Immature natural killer cell (primary cell): Measurements from ENCODE around the gene SLC7A11. TPM values are rescaled to one million over a fixed set of nuclear protein-coding genes. Genes with fewer than 3 reads are reported as not detected.

ENCODE experiments used
- DNase-seq, 3 donors: peaks; one replicate each; pipeline ENCODE4 v3.0.0; 2022; ENCODE audit warnings: mixed read lengths in 1 of 3
- H3K27ac Mint-ChIP-seq, 6 donors: one replicate each; pipeline ENCODE4 v1.8.0; 2020; ENCODE audit warnings: mixed read lengths in 6 of 6, mild to moderate bottlenecking in 5 of 6, inconsistent platforms in 4 of 6, moderate library complexity in 3 of 6
- H3K27me3 Mint-ChIP-seq, 3 donors: one replicate each; pipeline ENCODE4 v1.8.0; 2020 to 2021; ENCODE audit warnings: low read depth in 3 of 3, mild to moderate bottlenecking in 3 of 3, mixed read lengths in 3 of 3, moderate library complexity in 3 of 3, inconsistent platforms in 1 of 3
- H3K36me3 Mint-ChIP-seq, 3 donors: one replicate each; pipeline ENCODE4 v1.8.0; 2020; ENCODE audit warnings: mixed read lengths in 3 of 3, inconsistent platforms in 2 of 3, mild to moderate bottlenecking in 2 of 3
- H3K4me1 Mint-ChIP-seq, 2 donors: one replicate each; pipeline ENCODE4 v1.8.0; 2020; ENCODE audit warnings: inconsistent platforms in 2 of 2, mild to moderate bottlenecking in 2 of 2, mixed read lengths in 2 of 2, moderate library complexity in 1 of 2
- H3K4me3 Mint-ChIP-seq, 5 donors: one replicate each; pipeline ENCODE4 v1.8.0; 2020; ENCODE audit warnings: mild to moderate bottlenecking in 5 of 5, mixed read lengths in 5 of 5, inconsistent platforms in 3 of 5, moderate library complexity in 3 of 5
- H3K9me3 Mint-ChIP-seq, 6 donors: one replicate each; pipeline ENCODE4 v1.8.0; 2020; ENCODE audit warnings: mild to moderate bottlenecking in 6 of 6, mixed read lengths in 6 of 6, inconsistent platforms in 4 of 6, moderate library complexity in 3 of 6
- polyA plus RNA-seq, 3 donors: library from polyadenylated mRNA; unstranded; fragments of 300-500 nt; fragmentation: Illumina TruSeq; gene quantifications; one replicate each; pipeline ENCODE4 v1.2.3, GENCODE V29; 2021

Gene SLC7A11
- polyA plus RNA-seq, 3 donors from 2014 or later = not detected

GRCh38 chr4:138140879-138141278 is 101.3 kb downstream of the SLC7A11 start:
- peaks cover 0 to 30% (median 8%) of the 10 kb centered on the region in 6 donors for H3K9me3 Mint-ChIP-seq
- H3K4me1 Mint-ChIP-seq = no peaks in the 10 kb centered on the region
- H3K4me3 Mint-ChIP-seq = no peak overlapping the region
- H3K27ac Mint-ChIP-seq = no peak overlapping the region
- DNase-seq = no peak
- no peaks in the 10 kb centered on the region for H3K36me3 Mint-ChIP-seq
- no peaks in the 10 kb centered on the region for H3K27me3 Mint-ChIP-seq

DNA sequence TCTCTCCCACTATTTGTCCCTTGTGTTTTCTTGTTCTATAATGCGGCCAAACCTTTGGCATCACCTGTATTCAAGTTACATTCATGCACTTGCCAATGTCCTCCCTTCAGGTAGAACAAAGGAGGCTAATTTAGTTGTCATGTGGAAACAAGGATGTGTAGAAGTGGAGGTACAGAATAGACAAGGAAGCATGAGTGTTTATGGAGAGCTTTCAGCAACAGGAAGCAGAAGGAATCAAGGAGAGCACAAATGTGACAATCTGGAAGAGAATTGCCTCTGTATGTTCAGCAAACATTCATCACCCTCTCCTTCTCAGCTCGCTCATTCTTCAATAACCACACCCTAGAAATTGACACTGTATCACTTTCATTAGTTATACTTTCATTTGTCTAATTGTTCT is 103.4 kb downstream of the SLC7A11 start:
- no peak overlapping the region for H3K27ac Mint-ChIP-seq
- no peaks in the 10 kb centered on the region for H3K36me3 Mint-ChIP-seq
- no peaks in the 10 kb centered on the region for H3K4me1 Mint-ChIP-seq
- no peak overlapping the region for H3K4me3 Mint-ChIP-seq
- H3K27me3 Mint-ChIP-seq = no peaks in the 10 kb centered on the region
- H3K9me3 Mint-ChIP-seq = peaks cover 0 to 33% (median 9%) of the 10 kb centered on the region in 6 donors
- no peak for DNase-seq

- no peaks in the 10 kb centered on the region for H3K4me1 Mint-ChIP-seq
- no peak for DNase-seq
- no peak overlapping the region for H3K27ac Mint-ChIP-seq
Measured at GRCh38 chr4:138135610-138136009, 106.5 kb downstream of the SLC7A11 start.

DNA sequence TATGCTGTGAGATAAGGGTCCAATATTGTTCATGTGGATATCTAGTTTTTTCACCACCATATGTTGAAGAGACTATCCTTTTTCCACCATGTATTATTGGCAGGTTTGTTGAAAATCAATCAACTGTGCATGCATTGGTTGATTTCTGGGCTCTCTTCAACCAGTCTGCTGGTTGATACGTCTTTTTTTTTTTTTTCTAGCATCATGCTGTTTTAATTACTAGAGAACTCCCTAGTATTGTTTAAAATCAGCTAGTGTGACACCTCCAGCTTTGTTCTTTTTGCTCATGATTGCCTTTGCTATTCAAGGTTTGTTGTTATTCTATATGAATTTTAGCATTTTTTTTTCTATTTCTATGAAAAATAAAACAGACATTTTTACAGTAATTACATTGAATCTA is 123.9 kb downstream of the SLC7A11 start:
- H3K27me3 Mint-ChIP-seq = peaks cover 0 to 4% (median 2%) of the 10 kb centered on the region in 3 donors
- no peak overlapping the region for H3K27ac Mint-ChIP-seq
- DNase-seq = no peak
- no peak overlapping the region for H3K4me3 Mint-ChIP-seq
- H3K36me3 Mint-ChIP-seq = no peaks in the 10 kb centered on the region
- H3K4me1 Mint-ChIP-seq = no peaks in the 10 kb centered on the region
- peaks cover 5 to 21% (median 7%) of the 10 kb centered on the region in 6 donors for H3K9me3 Mint-ChIP-seq

More at GRCh38 chr4:138135610-138136009, 106.5 kb downstream of the SLC7A11 start:
- no peak overlapping the region for H3K4me3 Mint-ChIP-seq
- H3K9me3 Mint-ChIP-seq = peaks cover 0 to 44% (median 14%) of the 10 kb centered on the region in 6 donors
- no peaks in the 10 kb centered on the region for H3K27me3 Mint-ChIP-seq
- peaks cover 0 to 3% (median 0%) of the 10 kb centered on the region in 3 donors for H3K36me3 Mint-ChIP-seq

GRCh38 chr4:138115053-138115452 is 127.1 kb downstream of the SLC7A11 start:
- no peaks in the 10 kb centered on the region for H3K4me1 Mint-ChIP-seq
- DNase-seq = no peak
- H3K27me3 Mint-ChIP-seq = peaks cover 0 to 4% (median 2%) of the 10 kb centered on the region in 3 donors
- no peak overlapping the region for H3K4me3 Mint-ChIP-seq
- no peaks in the 10 kb centered on the region for H3K36me3 Mint-ChIP-seq
- no peak overlapping the region for H3K27ac Mint-ChIP-seq
- peaks cover 0 to 21% (median 8%) of the 10 kb centered on the region in 6 donors for H3K9me3 Mint-ChIP-seq

DNA sequence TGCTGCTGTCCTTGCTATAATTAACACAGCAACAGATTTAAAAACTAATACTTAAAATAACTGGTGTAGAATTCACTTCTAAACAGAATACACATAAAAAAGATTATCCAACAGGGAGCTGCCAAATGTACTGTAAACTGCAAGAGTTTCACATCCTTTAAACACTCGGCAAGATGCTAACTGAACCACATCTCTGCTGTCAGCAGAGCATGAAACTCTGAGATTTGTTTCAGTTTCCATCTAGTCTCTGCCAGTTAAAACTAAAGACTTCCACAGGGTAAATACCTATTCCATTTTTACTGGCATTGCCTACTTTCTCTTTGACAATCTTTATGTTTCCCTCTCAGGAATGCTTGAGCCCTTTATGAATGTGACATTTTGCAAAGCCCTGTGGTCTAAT is 127.7 kb downstream of the SLC7A11 start:
- H3K9me3 Mint-ChIP-seq = peaks cover 0 to 19% (median 8%) of the 10 kb centered on the region in 6 donors
- H3K4me1 Mint-ChIP-seq = no peaks in the 10 kb centered on the region
- no peaks in the 10 kb centered on the region for H3K36me3 Mint-ChIP-seq
- no peak overlapping the region for H3K4me3 Mint-ChIP-seq
- H3K27ac Mint-ChIP-seq = no peak overlapping the region
- no peak for DNase-seq
- peaks cover 0 to 4% (median 2%) of the 10 kb centered on the region in 3 donors for H3K27me3 Mint-ChIP-seq
